Glutamatergic neuron (in vitro differentiated cells): ENCODE measurements around the gene HDAC4. TPM values are rescaled to one million over a fixed set of nuclear protein-coding genes. Genes with fewer than 3 reads are reported as not detected.

Experiments used
- DNase-seq: peaks from one replicate; pipeline ENCODE4 v3.0.0; 2022
- H3K27ac Mint-ChIP-seq: one replicate; pipeline ENCODE4 v1.8.0; 2020; ENCODE audit warnings: mild to moderate bottlenecking, mixed read lengths, inconsistent platforms; ENCODE audit not compliant: unreplicated experiment
- H3K27me3 Mint-ChIP-seq: one replicate; pipeline ENCODE4 v1.8.0; 2020; ENCODE audit warnings: mild to moderate bottlenecking, moderate library complexity, mixed read lengths, inconsistent platforms; ENCODE audit not compliant: unreplicated experiment
- H3K36me3 Mint-ChIP-seq: one replicate; pipeline ENCODE4 v1.8.0; 2020; ENCODE audit warnings: mild to moderate bottlenecking, mixed read lengths, inconsistent platforms; ENCODE audit not compliant: unreplicated experiment
- H3K4me1 Mint-ChIP-seq: one replicate; pipeline ENCODE4 v1.8.0; 2020; ENCODE audit warnings: mild to moderate bottlenecking, low read depth, mixed read lengths, inconsistent platforms; ENCODE audit not compliant: unreplicated experiment
- H3K4me3 Mint-ChIP-seq: one replicate; pipeline ENCODE4 v1.8.0; 2020; ENCODE audit warnings: mild to moderate bottlenecking, mixed read lengths, inconsistent platforms; ENCODE audit not compliant: unreplicated experiment
- H3K9me3 Mint-ChIP-seq: one replicate; pipeline ENCODE4 v1.8.0; 2020; ENCODE audit warnings: mild to moderate bottlenecking, moderate library complexity, mixed read lengths, inconsistent platforms; ENCODE audit not compliant: unreplicated experiment
- total RNA-seq: library from RNA; stranded (reverse); fragmentation: NEBNext Ultra II Directional; extraction: Animal tissue kit (Norgen Biotek cat#: 25700); gene quantifications from one replicate; pipeline ENCODE4 v1.2.1, GENCODE V29; 2021; ENCODE audit not compliant: unreplicated experiment
- TF ChIP-seq, protein P1 (sequence below): fragments of 200-600 bp; sonication (generic); IDR thresholded peaks from one replicate; pipeline ENCODE4 v1.5.0; 2021; ENCODE audit not compliant: partially characterized antibody, unreplicated experiment

The HDAC4 gene
- total RNA-seq, 1 donor from 2014 or later, result 90.6 TPM

- H3K36me3 Mint-ChIP-seq, result no peaks in the 10 kb centered on the region
- peaks cover 12% of the 10 kb centered on the region for H3K9me3 Mint-ChIP-seq
- H3K4me1 Mint-ChIP-seq, result peaks cover 63% of the 10 kb centered on the region
- DNase-seq, result no peak
- TF ChIP-seq, protein P1, sequence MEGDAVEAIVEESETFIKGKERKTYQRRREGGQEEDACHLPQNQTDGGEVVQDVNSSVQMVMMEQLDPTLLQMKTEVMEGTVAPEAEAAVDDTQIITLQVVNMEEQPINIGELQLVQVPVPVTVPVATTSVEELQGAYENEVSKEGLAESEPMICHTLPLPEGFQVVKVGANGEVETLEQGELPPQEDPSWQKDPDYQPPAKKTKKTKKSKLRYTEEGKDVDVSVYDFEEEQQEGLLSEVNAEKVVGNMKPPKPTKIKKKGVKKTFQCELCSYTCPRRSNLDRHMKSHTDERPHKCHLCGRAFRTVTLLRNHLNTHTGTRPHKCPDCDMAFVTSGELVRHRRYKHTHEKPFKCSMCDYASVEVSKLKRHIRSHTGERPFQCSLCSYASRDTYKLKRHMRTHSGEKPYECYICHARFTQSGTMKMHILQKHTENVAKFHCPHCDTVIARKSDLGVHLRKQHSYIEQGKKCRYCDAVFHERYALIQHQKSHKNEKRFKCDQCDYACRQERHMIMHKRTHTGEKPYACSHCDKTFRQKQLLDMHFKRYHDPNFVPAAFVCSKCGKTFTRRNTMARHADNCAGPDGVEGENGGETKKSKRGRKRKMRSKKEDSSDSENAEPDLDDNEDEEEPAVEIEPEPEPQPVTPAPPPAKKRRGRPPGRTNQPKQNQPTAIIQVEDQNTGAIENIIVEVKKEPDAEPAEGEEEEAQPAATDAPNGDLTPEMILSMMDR, result no peak
- no peak overlapping the region for H3K4me3 Mint-ChIP-seq
- peak overlapping the region; percentile 72 for H3K27ac Mint-ChIP-seq
- peaks cover 16% of the 10 kb centered on the region for H3K27me3 Mint-ChIP-seq
Measured at GRCh38 chr2:239212929-239213642, 187.7 kb downstream of the HDAC4 start.

DNA sequence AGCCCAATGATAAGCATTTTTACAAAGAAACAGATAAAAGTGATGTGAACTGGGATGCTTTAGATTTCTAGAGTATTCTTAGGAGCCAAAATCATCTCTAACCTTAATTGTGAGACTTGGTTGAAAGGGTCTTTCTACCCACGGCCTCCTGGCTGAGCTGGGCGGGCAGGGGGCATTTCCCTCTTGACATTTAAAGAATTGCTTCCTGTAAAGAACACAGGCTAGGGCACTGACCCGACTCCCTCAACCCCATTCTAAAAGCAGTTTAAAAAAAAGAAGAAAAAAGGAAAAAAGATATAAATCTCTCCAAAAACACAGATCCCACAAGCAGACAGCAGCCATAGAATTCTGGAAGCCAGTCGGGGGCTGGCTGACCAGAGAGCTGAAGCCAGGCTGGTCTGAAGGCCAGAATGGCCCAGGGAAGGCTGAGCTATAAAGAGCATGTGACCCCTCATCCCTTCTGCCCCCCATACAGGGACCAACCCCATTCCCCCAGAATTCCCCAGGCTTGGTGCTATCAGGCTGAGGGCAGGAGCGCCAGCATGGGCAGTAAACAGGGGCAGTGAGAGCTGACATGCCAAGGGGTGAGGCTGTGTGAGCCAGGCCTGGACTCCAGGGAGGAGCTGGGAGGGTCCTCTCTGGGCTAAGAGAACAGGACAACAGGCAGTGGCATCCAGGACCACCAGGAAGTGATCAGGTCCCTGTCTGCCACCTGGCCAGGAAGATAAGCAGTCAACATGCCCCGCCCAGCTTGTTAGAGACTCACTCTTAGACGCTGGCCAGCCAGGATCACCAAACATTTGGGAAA, 188.5 kb downstream of the HDAC4 start:
- Mint-ChIP-seq H3K27ac (peak overlapping the region; percentile 72), H3K27me3 (peaks cover 14% of the 10 kb centered on the region), H3K4me3 (peak overlapping the region; percentile 57), H3K4me1 (peaks cover 60% of the 10 kb centered on the region), H3K36me3 (no peaks in the 10 kb centered on the region), H3K9me3 (peaks cover 12% of the 10 kb centered on the region)
- DNase-seq, result peak; percentile 15
- TF ChIP-seq, protein P1, result no peak

- Mint-ChIP-seq H3K27me3 (peaks cover 13% of the 10 kb centered on the region), H3K4me1 (peaks cover 63% of the 10 kb centered on the region), H3K27ac (peak overlapping the region; percentile 43), H3K9me3 (peaks cover 12% of the 10 kb centered on the region), H3K4me3 (no peak overlapping the region), H3K36me3 (no peaks in the 10 kb centered on the region)
- peak; percentile 10 for DNase-seq
- TF ChIP-seq, protein P1, result no peak
Measured at GRCh38 chr2:239211396-239212094, 189.3 kb downstream of the HDAC4 start.

DNA sequence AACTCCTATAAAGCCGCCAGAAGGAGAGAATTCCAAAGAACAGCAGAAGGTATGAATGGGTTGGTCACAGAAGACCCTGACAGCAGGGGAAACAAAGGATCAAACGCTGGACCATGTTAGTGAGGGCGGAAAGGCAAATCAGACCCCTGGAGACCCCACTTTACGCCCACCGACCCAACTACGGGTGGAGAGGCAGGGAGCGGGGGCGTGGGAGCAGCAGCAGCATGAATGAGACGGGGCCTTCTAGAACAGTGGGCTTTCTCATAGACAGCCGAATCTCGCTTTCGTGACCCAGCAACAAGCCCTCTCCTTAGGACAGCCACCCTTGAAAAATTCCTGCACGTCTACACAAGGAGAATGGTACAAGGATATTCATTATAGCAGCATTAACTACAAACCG, 191.0 kb downstream of the HDAC4 start:
- Mint-ChIP-seq H3K27ac (peak overlapping the region; percentile 78), H3K36me3 (no peaks in the 10 kb centered on the region), H3K27me3 (peaks cover 10% of the 10 kb centered on the region), H3K4me1 (peaks cover 61% of the 10 kb centered on the region), H3K4me3 (peak overlapping the region; percentile 56), H3K9me3 (peaks cover 9% of the 10 kb centered on the region)
- TF ChIP-seq, protein P1, result no peak
- DNase-seq, result peak; percentile 35
